Neural progenitor cell (in vitro differentiated cells): ENCODE data around the gene FILIP1.

Source experiments
- CTCF ChIP-seq: fragments of 200-600 bp; sonication (generic); IDR thresholded peaks from 2 replicates; pipeline ENCODE4 v1.5.1; 2017; ENCODE audit warnings: antibody characterized with exemption, mild to moderate bottlenecking
- EZH2 ChIP-seq: fragments of 200-600 bp; sonication (generic); IDR thresholded peaks from 2 replicates; pipeline ENCODE4 v1.6.1; 2017; ENCODE audit warnings: antibody characterized with exemption, mild to moderate bottlenecking, moderate library complexity

GRCh38 chr6:75450903-75451302 is 42.7 kb downstream of the FILIP1 start:
- no peak for TF ChIP-seq CTCF
- TF ChIP-seq EZH2 = no peak
